Liver (tissue), 9 donors: ENCODE measurements around the gene CRBN. TPM values are rescaled to one million over a fixed set of nuclear protein-coding genes. Genes with fewer than 3 reads are reported as not detected.
A peak's percentile ranks its signal among the peaks of the same experiment; 100 is the strongest.

Experiments used
- DNase-seq: peaks from one replicate; pipeline ENCODE4 v3.0.0-alpha.2; 2017; ENCODE audit warnings: low spot score
- H3K27ac ChIP-seq, 2 donors: one replicate each; pipeline ENCODE4 v1.7.0; 2013; ENCODE audit warnings: inconsistent platforms in 2 of 2, low read length in 2 of 2, control low read depth in 1 of 2, low read depth in 1 of 2, mild to moderate bottlenecking in 1 of 2
- H3K27me3 ChIP-seq, 4 donors: one replicate each; pipeline versions ENCODE4 v1.6.1 to v1.7.0; 2013; ENCODE audit warnings: low read length in 3 of 4, inconsistent platforms in 1 of 4, mild to moderate bottlenecking in 1 of 4, moderate library complexity in 1 of 4; ENCODE audit not compliant: control insufficient read depth in 4 of 4, insufficient read depth in 4 of 4
- H3K36me3 ChIP-seq, 4 donors: one replicate each; pipeline versions ENCODE4 v1.6.1 to v1.7.0; 2013; ENCODE audit warnings: low read length in 3 of 4, mild to moderate bottlenecking in 3 of 4, low read depth in 1 of 4, moderate library complexity in 1 of 4; ENCODE audit not compliant: control insufficient read depth in 4 of 4, insufficient read depth in 3 of 4
- H3K4me1 ChIP-seq, 4 donors: one replicate each; pipeline versions ENCODE4 v1.6.1 to v1.7.0; 2013; ENCODE audit warnings: low read length in 3 of 4, mild to moderate bottlenecking in 3 of 4, moderate library complexity in 1 of 4; ENCODE audit not compliant: control insufficient read depth in 4 of 4, insufficient read depth in 4 of 4
- H3K4me3 ChIP-seq, 3 donors: one replicate each; pipeline versions ENCODE4 v1.6.1 to v1.7.0; 2013; ENCODE audit warnings: low read length in 3 of 3, control low read depth in 1 of 3, low read depth in 1 of 3, mild to moderate bottlenecking in 1 of 3
- H3K9ac ChIP-seq, 2 donors: one replicate each; pipeline ENCODE4 v1.7.0; 2013; ENCODE audit warnings: low read length in 2 of 2, mild to moderate bottlenecking in 2 of 2, moderate library complexity in 2 of 2, control low read depth in 1 of 2, low read depth in 1 of 2
- H3K9me3 ChIP-seq, 4 donors: one replicate each; pipeline versions ENCODE4 v1.6.1 to v1.7.0; 2013; ENCODE audit warnings: low read length in 3 of 4; ENCODE audit not compliant: control insufficient read depth in 4 of 4
- EGR1 ChIP-seq, 2 donors: IDR thresholded peaks; 2 replicates each; pipeline ENCODE4 v1.6.1; 2016 to 2018; ENCODE audit warnings: antibody characterized with exemption in 2 of 2, low read depth in 2 of 2
- FOXA1 ChIP-seq: IDR thresholded peaks from 2 replicates; pipeline ENCODE4 v1.6.1; 2016; ENCODE audit warnings: antibody characterized with exemption
- FOXA2 ChIP-seq: IDR thresholded peaks from 2 replicates; pipeline ENCODE4 v1.6.1; 2016; ENCODE audit warnings: antibody characterized with exemption
- GABPA ChIP-seq, 2 donors: IDR thresholded peaks in 1 of 2; conservative IDR thresholded peaks in 1 of 2; 2 replicates each; pipeline ENCODE4 v1.6.1; 2016; ENCODE audit warnings: antibody characterized with exemption in 2 of 2, mild to moderate bottlenecking in 1 of 2, moderate library complexity in 1 of 2
- HNF4A ChIP-seq, 2 donors: conservative IDR thresholded peaks; 2 replicates each; pipeline ENCODE4 v1.6.1; 2016; ENCODE audit warnings: antibody characterized with exemption in 2 of 2, mild to moderate bottlenecking in 2 of 2
- HNF4G ChIP-seq: IDR thresholded peaks from 2 replicates; pipeline ENCODE4 v1.6.1; 2016; ENCODE audit warnings: antibody characterized with exemption
- JUND ChIP-seq, 2 donors: IDR thresholded peaks; 2 replicates each; pipeline ENCODE4 v1.6.1; 2016; ENCODE audit warnings: antibody characterized with exemption in 2 of 2
- NR2F2 ChIP-seq: IDR thresholded peaks from 2 replicates; pipeline ENCODE4 v1.6.1; 2016; ENCODE audit warnings: antibody characterized with exemption
- RAD21 ChIP-seq, 2 donors: IDR thresholded peaks; 2 replicates each; pipeline ENCODE4 v1.6.1; 2016; ENCODE audit warnings: antibody characterized with exemption in 2 of 2, mild to moderate bottlenecking in 2 of 2
- RXRA ChIP-seq, 2 donors: IDR thresholded peaks; 2 replicates each; pipeline ENCODE4 v1.6.1; 2017 to 2018; ENCODE audit warnings: antibody characterized with exemption in 2 of 2, mild to moderate bottlenecking in 1 of 2
- SP1 ChIP-seq: IDR thresholded peaks from 2 replicates; pipeline ENCODE4 v1.6.1; 2018; ENCODE audit warnings: antibody characterized with exemption, mild to moderate bottlenecking
- TAF1 ChIP-seq: conservative IDR thresholded peaks from 2 replicates; pipeline ENCODE4 v1.6.1; 2016; ENCODE audit warnings: antibody characterized with exemption, mild to moderate bottlenecking
- YY1 ChIP-seq: IDR thresholded peaks from 2 replicates; pipeline ENCODE4 v1.6.1; 2016; ENCODE audit warnings: antibody characterized with exemption, mild to moderate bottlenecking
- WGBS: extraction: QIAGEN DNeasy Blood & Tissue Kit; methylation state at CpG from one replicate; pipeline ENCODE4 v1.1.7; 2013; 5-methylcytosine and 5-hydroxymethylcytosine counted together
- polyA plus RNA-seq, 2 donors: library from polyadenylated mRNA; stranded (reverse) in 1 of 2; unstranded in 1 of 2; fragments of 200-250 nt in 1 of 2; fragments of >200 nt in 1 of 2; fragmentation: Nextera tagmentation in 1 of 2; extraction: Ambion mirVana in 1 of 2; gene quantifications; one replicate each; pipeline versions ENCODE4 v1.2.1 to v1.2.3, GENCODE V29; 2013 to 2015
- total RNA-seq, 2 donors: library from RNA; depleted of rRNA; stranded (reverse); fragments of >200 nt; gene quantifications; one replicate each; pipeline ENCODE4 v1.2.3, GENCODE V29; 2014
- TF ChIP-seq, protein P1 (sequence below): IDR thresholded peaks from 2 replicates; pipeline ENCODE4 v1.6.1; 2016; ENCODE audit warnings: antibody characterized with exemption
- TF ChIP-seq, protein P2 (sequence below): IDR thresholded peaks from 2 replicates; pipeline ENCODE4 v1.6.1; 2016; ENCODE audit warnings: antibody characterized with exemption
- TF ChIP-seq, protein P3 (sequence below): fragments of 150-350 bp; IDR thresholded peaks from 2 replicates; pipeline ENCODE4 v1.5.1; 2017; ENCODE audit warnings: improper control_type of control experiment, low read depth, low read length; ENCODE audit not compliant: missing input control
- TF ChIP-seq, protein P4 (sequence below): IDR thresholded peaks from 2 replicates; pipeline ENCODE4 v1.6.1; 2016; ENCODE audit warnings: antibody characterized with exemption
- TF ChIP-seq, protein P5 (sequence below): IDR thresholded peaks from 2 replicates; pipeline ENCODE4 v1.6.1; 2016; ENCODE audit warnings: antibody characterized with exemption, mild to moderate bottlenecking
- donor health status: healthy.
- donor health status: healthy.
- donor health status: healthy.
- donor health status: healthy.
- donor health status: healthy.

Gene CRBN
- total and polyA plus RNA-seq, 4 donors, result 14.0 to 57.6 (median 29.4) TPM

DNA sequence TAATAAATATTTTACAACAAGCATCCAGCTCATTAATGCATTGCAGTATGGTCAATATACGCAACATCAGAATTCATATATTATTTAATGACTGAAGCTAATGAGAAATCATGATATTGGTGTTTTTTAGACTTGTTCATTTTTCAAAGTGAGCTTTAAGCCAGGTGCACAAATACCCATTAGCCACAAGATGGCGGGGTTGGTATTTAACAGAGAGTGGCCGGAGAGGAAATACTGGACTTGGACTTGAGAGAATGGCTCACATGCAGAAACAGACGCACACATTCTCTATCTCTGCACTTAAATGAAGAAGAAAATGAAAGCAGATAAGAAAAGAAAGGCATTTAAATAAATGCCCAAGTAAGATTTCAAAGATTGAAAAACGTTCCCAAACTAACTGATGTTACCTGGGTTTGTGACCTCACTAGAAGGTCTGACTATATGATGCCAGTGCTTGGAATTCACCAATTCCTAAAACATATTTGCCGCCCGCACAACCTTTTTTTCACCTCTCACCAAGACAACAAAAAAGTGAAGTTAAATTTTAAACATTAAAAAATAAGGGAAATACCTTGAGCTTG lies 21.2 kb upstream of the CRBN start:
- Histone ChIP-seq H3K27ac (no peak overlapping the region), H3K4me1 (no peaks in the 10 kb centered on the region), H3K36me3 (no peaks in the 10 kb centered on the region), H3K27me3 (no peaks in the 10 kb centered on the region), H3K9me3 (no peaks in the 10 kb centered on the region), H3K4me3 (no peak overlapping the region), H3K9ac (no peak overlapping the region)
- WGBS, result 25% methylated on average over 7 of the region's 7 CpGs
- no peak for TF ChIP-seq TAF1
- no peak for TF ChIP-seq FOXA2
- TF ChIP-seq EGR1 (IDR thresholded peaks at IDR 0.05; ENCODE audit: low read depth in 2 of 2), result no peak
- TF ChIP-seq, protein P1, sequence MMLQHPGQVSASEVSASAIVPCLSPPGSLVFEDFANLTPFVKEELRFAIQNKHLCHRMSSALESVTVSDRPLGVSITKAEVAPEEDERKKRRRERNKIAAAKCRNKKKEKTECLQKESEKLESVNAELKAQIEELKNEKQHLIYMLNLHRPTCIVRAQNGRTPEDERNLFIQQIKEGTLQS, result no peak
- TF ChIP-seq RXRA (IDR thresholded peaks at IDR 0.05), result no peak
- TF ChIP-seq, protein P2, sequence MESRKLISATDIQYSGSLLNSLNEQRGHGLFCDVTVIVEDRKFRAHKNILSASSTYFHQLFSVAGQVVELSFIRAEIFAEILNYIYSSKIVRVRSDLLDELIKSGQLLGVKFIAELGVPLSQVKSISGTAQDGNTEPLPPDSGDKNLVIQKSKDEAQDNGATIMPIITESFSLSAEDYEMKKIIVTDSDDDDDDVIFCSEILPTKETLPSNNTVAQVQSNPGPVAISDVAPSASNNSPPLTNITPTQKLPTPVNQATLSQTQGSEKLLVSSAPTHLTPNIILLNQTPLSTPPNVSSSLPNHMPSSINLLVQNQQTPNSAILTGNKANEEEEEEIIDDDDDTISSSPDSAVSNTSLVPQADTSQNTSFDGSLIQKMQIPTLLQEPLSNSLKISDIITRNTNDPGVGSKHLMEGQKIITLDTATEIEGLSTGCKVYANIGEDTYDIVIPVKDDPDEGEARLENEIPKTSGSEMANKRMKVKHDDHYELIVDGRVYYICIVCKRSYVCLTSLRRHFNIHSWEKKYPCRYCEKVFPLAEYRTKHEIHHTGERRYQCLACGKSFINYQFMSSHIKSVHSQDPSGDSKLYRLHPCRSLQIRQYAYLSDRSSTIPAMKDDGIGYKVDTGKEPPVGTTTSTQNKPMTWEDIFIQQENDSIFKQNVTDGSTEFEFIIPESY, result no peak
- no peak for TF ChIP-seq GABPA (IDR thresholded peaks at IDR 0.05 in 1 of 2, conservative IDR thresholded peaks at IDR 0.05 in 1 of 2)
- TF ChIP-seq, protein P3, sequence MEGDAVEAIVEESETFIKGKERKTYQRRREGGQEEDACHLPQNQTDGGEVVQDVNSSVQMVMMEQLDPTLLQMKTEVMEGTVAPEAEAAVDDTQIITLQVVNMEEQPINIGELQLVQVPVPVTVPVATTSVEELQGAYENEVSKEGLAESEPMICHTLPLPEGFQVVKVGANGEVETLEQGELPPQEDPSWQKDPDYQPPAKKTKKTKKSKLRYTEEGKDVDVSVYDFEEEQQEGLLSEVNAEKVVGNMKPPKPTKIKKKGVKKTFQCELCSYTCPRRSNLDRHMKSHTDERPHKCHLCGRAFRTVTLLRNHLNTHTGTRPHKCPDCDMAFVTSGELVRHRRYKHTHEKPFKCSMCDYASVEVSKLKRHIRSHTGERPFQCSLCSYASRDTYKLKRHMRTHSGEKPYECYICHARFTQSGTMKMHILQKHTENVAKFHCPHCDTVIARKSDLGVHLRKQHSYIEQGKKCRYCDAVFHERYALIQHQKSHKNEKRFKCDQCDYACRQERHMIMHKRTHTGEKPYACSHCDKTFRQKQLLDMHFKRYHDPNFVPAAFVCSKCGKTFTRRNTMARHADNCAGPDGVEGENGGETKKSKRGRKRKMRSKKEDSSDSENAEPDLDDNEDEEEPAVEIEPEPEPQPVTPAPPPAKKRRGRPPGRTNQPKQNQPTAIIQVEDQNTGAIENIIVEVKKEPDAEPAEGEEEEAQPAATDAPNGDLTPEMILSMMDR, result peak; percentile 87
- no peak for TF ChIP-seq HNF4G
- TF ChIP-seq HNF4A (conservative IDR thresholded peaks at IDR 0.05), result peak in 1 of 2 donors; percentile 15
- peak; percentile 92 to 94 for TF ChIP-seq RAD21 (IDR thresholded peaks at IDR 0.05)
- no peak for TF ChIP-seq FOXA1
- TF ChIP-seq YY1, result peak; percentile 32
- TF ChIP-seq, protein P4, sequence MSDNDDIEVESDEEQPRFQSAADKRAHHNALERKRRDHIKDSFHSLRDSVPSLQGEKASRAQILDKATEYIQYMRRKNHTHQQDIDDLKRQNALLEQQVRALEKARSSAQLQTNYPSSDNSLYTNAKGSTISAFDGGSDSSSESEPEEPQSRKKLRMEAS, result no peak
- TF ChIP-seq NR2F2, result no peak
- no peak for TF ChIP-seq SP1
- no peak for TF ChIP-seq JUND (IDR thresholded peaks at IDR 0.05)
- TF ChIP-seq, protein P5, sequence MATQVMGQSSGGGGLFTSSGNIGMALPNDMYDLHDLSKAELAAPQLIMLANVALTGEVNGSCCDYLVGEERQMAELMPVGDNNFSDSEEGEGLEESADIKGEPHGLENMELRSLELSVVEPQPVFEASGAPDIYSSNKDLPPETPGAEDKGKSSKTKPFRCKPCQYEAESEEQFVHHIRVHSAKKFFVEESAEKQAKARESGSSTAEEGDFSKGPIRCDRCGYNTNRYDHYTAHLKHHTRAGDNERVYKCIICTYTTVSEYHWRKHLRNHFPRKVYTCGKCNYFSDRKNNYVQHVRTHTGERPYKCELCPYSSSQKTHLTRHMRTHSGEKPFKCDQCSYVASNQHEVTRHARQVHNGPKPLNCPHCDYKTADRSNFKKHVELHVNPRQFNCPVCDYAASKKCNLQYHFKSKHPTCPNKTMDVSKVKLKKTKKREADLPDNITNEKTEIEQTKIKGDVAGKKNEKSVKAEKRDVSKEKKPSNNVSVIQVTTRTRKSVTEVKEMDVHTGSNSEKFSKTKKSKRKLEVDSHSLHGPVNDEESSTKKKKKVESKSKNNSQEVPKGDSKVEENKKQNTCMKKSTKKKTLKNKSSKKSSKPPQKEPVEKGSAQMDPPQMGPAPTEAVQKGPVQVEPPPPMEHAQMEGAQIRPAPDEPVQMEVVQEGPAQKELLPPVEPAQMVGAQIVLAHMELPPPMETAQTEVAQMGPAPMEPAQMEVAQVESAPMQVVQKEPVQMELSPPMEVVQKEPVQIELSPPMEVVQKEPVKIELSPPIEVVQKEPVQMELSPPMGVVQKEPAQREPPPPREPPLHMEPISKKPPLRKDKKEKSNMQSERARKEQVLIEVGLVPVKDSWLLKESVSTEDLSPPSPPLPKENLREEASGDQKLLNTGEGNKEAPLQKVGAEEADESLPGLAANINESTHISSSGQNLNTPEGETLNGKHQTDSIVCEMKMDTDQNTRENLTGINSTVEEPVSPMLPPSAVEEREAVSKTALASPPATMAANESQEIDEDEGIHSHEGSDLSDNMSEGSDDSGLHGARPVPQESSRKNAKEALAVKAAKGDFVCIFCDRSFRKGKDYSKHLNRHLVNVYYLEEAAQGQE, result no peak
- DNase-seq, result no peak
